Activated CD4-positive, alpha-beta T cell treated with anti-CD3 and anti-CD28 coated beads, Interleukin-2, Interleukin-6, amounts not matched to agents 100 ng/mL and 50 ng/mL, durations not matched to agents 16 hours and 8 hours (primary cell): ENCODE results near the gene RPL13.
A peak's percentile ranks its signal among the peaks of the same experiment; 100 is the strongest.
"Not testable (repeated sequence)": the region's sequence is repeated elsewhere in the genome, so short reads cannot be mapped to it uniquely, and the experiment has no call there.

Experiments
- DNase-seq: peaks from one replicate; pipeline ENCODE4 v3.0.0-alpha.2; 2020

Gene RPL13

DNA sequence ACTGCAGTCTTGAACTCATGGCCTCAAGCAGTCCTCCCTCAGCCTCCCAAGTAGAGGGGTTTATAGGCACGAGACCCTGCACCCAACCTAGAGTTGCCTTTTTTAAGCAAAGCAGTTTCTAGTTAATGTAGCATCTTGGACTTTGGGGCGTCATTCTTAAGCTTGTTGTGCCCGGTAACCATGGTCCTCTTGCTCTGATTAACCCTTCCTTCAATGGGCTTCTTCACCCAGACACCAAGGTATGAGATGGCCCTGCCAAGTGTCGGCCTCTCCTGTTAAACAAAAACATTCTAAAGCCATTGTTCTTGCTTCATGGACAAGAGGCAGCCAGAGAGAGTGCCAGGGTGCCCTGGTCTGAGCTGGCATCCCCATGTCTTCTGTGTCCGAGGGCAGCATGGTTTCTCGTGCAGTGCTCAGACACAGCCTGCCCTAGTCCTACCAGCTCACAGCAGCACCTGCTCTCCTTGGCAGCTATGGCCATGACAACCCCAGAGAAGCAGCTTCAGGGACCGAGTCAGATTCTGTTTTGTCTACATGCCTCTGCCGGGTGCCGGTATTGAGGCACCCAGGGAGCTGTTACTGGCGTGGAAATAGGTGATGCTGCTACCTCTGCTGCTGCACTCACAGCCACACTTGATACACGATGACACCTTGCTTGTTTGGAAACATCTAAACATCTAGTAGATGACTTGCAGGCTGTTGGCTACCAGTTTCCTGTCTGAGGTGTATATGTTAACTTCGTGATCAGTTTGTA is 3.3 kb downstream of the RPL13 start:
- peak; percentile 32 for DNase-seq

DNA sequence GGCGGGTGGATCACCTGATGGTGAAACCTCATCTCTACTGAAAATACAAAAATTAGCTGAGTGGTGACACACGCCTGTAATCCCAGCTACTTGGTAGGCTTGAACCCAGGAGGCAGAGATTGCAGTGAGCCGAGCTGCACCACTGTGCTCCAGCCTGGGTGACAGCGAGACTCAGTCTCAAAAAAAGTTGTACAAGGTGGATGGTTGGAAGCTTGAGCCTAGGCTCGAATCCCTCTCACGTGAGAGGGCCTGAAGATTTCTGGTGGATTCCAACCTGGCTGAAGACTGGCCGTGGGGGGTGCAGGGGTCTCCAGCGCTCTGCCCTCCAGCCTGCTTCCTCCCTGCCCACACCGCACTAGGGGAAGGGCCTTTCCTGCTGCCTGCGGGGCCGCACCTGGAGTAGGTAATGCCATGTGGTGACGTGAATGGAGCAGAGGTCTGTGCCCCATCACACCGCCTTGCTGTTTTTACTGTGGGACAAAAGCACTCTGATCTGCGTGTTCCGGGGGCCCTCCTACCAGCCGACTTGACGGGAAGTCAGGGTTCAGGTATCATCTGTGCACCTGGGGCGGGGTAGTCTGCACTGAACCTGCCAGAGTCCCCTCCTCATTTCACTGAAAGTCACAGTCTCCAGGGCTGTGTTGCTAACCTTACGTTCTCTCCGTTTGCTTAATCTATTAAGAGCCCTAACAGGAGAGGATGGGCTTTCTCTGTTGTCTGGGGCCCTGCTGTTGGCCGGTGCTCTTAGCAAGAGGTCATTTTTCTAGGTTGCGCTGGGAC is 4.2 kb downstream of the RPL13 start:
- DNase-seq: no peak

DNA sequence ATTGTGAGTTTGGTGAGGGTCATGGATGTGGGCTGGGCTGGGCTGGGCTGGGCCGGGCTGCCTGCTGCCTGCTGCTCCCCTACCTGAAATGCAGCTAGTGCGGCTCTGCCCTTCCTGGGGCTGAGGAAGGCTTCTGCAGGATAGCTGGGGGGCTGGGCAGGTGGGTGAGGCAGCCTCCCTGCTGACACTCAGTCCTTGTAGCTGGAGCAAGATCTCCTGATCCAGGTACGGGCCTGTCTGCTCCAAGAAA is 4.7 kb downstream of the RPL13 start:
- DNase-seq: no peak

DNA sequence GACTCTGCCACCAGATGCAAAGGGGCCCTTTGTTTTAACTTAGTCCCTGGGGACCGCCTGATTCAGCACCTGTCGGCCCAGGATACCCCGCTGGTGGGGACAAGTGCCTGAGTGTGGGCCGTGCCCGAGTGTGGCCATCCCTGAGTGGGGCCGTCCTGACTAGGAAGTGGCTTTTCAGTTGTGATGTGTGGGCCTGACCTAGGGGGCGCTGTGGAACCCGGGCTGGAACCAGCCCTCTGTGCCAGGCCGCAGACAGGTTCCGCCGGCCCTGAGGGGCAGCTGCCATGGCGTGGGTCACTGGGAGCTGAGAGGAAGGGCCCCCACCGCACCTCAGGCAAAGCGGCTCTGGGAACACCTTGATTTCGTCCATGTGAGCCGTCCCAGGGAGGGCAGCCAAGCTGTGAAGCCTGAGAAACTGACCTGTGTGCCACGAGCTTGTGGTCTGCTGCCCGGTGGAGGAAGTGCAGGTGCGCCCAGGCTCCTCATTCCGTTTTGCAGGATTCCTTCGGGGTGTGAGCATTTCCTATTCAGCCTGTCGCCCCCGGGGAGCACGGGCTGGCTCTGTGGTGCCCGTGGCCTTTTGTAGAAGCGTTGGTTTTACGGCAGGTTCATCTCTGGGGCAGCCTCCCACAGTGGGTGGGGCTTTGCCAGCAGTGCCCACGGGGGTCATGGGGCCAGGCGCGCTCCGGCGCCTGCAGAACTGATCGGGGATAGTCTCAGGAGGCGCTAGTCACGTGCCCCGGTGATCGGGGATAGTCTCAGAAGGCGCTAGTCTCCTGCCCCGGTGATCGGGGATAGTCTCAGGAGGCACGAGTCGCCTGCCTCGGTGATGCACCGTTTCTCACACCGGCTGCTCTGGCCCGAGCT is 5.3 kb downstream of the RPL13 start:
- DNase-seq: peak; percentile 83

DNA sequence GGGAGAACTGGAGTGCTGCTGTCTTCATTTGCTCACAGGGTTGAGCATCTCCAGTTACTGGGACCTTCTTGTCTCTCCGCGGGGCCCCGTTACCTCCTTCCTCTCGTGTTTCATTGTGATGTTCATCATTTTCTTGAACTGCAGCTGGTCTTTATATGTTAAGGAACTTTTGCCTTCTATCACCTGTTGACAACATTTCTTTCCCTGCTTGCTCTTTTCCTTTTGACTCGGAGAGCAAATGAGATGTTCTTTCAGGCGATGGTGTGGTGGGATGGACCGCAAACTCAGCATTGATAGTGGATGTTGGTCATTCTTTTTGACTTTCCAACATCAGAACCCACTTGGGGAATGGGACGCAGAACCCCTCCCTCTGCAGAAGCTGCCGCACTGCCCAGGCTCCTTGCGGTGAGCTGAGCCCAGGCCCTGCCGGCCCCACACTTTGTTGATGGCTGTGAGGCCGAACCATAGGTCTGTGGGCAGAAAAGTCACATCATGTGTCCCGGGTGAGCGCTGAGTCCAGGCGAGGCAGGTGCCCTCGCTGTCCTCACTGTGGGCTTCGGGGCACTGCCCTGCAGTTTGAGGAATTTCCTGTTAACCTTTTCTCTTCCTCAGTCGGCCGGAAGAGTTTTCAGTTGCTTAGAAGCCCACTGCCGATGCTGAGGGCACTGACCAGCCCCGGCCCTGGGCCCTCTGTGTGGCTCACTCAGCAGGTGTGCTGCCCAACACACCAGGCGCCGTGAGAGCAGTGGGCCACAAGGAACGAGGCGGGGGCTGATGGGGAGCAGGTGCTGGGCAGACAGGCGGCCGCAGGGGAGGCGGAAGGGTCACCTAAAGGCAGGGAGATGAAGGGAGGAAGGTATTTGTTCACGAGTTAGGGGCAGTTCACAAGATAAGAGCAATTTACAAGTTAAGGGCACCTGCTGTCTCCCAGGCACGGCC is 7.4 kb downstream of the RPL13 start:
- DNase-seq: no peak

DNA sequence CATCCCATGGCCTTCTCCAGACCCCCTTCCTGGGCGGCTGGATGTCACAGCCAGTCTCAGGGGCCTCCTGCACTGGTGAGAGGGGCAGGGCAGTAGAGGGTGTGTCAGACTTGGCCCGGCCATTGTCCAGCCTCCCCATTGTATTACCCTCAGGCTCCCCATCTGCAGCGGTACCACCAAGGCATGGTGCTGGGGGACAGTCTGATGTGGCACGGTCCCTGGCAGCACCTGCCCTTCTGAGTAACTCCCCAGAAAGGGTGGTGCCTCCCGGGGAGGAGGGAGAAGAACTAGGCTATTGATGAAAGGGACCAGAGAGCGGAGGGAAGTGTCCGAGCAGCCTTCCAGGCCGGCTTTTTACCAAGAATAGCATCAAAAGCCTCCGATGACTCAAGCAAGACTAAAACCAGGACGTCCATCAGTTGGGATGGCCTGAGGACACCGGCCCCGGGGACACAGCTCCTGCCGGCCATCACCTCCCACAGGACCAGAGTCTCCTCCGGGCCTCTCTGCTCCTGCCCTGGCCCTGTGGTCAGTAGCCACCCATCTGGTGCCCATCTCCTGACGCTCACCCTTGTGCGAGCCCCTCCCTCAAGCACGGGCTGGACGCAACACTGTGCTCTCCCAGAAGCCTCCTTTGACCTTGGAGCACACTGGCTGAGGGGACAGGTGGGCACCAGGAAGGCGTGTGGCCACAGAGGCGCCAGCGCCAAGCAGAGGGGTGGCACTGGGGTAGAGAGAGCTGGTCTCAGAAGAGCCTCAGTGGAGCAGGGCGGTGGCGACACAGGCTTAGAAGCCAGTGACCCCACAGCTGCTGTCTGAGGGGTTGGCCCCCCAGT is 9.2 kb downstream of the RPL13 start:
- no peak for DNase-seq

DNA sequence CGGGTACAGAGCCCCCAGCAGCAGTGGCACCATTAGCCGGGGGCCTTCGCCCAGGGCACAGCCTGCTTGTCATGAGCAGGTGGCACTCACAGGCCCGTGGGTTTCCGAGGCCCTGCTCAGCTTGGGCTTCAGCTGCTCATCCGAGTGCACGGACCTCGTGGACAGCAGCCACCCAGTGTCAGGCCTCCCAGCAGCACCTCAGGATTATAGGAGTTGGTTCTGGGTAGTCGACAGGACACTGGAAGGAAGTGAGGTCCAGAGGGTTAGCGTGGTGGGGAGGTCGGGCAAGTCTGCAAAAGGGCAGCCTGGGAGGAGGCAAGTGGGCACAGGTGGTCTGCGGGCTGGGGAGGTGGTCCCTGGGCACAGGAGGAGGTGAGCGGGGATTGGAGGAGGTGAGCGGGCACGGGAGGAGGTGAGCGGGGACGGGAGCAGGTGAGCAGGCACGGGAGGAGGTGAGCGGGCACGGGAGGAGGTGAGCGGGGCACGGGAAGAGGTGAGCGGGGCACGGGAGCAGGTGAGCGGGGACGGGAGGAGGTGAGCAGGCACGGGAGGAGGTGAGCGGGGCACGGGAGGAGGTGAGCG is 10.0 kb downstream of the RPL13 start:
- DNase-seq: no peak

DNA sequence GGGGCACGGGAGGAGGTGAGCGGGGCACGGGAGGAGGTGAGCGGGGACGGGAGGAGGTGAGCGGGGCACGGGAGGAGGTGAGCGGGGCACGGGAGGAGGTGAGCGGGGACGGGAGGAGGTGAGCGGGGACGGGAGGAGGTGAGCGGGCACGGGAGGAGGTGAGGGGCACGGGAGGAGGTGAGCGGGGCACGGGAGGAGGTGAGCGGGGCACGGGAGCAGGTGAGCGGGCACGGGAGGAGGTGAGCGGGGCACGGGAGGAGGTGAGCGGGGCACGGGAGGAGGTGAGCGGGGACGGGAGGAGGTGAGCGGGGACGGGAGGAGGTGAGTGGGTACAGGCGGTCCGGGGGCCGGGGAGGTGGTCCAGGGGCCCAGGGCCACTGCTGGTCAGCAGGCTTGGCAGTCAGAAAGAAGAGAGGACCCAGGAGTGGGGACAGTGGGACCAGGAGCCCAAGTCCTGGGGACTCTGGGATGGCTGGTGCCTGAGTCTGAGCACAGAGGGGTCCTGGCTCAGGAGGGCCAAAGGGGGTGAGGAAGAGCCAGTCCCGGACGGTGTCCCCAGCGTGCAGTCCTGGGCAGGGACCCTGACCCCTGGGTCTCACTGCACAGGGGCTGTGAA is 10.6 kb downstream of the RPL13 start:
- DNase-seq: not testable (repeated sequence)

DNA sequence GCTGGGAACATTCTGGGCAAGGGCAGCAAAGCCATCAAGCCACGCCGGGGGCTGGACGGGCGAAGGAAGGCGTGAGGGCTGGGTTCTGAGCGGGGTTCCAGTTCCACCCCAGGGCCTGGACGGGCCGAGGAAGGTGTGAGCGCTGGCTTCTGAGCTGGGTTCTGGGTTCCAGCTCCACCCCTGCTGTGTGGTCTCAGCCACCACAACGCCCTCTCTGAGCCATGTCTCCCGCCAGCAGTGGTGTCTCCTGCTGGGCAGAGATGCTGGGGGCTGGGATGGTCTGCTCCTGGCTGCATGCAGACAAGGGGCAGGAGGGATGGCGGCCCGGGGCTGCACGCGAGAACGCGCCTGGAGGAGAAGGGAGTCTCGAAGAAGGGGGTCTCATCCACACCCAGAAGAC is 11.2 kb downstream of the RPL13 start:
- no peak for DNase-seq

DNA sequence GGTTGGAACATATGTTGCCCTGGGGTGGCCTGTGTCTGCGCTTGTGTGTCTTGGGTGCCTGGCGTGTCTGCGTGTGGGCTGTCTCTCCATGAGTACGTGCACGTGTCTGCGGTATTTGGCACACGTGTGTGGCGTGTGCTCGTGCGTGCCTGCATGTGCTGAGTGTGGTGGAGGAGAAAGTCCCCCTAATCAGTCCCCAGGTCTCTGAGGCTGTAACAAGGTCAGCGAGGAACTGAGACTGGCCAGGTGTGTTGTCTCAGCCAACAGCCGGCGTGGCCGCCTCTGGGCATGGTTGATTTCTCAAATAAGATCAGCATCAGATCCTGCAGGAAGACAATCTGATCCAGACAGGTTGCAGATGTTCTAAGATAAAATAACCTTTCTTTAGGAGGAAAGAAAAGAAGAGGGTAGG is 11.6 kb downstream of the RPL13 start:
- no peak for DNase-seq

DNA sequence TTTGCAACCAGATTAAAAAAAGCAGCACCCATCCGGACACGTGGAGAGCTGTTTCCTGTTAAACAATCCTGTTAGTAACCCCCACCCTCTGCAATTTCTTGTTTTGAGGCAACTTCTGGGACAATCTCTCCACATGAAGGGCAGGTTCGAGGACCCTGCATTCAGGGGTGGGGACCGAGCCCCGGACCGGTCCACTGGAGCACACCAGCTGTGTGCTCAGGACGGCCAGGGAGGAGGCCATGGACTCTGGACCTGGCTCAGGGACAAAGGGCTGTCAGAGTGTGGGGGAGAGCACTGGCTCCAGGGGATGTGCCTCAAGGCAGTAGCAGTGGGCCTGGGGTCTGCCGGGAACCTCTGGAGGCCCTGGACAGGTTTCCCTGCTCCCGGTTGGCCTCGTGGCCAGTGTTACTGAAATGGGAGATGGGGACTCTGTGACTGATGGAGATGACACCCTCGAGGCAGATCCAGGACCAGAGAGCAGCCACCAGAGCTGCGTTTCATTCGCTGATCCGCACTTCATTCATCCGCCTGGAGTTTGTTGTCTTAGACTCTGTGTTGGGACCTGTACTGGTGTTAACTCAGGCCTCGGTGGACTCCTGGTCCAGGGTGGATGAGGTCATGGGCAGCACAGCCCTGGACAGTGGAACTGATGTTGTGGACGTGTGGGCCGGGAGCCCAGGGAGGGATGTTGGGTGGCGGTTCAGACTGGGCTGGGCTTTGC is 12.2 kb downstream of the RPL13 start:
- no peak for DNase-seq

DNA sequence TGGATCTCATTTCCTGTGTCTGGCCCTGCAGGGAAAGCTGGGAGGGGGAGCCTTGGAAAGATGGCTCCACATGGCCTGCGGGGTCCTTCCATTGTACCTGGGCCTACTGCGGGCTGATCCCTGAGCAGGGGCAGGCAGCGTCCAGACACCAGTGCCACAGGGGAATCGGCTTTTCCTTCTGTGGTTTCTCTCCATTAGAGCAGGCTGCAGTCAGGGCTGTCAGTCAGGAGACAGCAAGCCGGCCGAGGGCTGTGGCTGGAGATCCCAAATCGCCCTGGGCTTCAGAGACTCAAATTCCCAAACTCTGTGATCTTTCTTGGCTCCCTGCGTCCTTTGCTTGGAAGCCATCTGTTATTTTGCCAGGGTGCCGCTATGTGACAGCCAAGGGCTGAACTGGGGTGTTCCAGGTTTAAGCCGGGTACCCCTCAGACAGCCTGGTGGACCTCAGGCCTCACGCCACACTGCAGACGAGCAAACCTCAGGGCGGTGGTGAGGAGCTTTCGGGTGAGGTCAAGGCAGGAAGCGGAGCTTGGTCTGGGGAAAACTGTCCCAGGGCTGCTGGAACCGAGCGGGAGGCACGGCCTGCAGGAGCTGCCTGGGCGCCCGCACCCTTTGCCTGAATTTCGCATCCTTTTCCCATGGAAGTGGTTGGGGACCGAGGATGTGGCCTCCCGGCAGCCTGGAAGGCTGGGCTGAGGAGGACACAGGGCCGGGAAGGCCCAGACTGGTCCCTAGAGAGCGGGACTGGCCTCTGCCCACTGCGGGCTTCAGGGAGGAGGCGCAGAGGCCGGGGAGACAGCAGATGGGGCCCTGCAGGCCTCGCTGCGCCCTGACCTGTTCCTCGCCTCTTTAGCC is 13.6 kb downstream of the RPL13 start:
- no peak for DNase-seq

DNA sequence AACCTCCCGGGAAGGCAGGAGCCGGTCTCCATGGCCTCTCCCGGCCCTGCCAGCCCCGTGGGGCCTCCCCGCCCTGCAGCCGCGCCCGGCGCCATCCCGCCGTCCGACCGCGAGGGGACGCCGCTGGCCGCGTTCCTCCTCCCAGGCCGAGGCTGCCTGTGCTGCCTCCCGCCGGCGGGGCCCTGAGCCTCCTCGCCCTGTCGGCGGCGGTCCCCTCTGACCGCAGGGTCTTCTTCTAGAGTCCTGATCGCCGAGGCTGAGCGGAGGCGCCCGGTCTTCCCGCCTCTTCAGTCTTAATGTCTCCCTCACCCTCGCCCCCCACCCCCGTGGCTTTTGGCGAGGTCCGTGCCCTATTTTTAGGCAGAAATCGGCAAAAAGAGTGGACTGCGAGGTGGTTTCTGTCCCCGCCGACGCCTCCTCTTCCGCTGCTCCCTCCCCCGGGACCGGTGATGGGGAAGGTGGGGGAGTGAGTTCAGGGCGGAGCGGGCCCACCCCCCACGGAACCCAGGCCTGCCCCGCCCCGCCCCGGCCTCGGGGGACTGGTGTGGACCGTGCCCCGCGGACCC is 14.3 kb downstream of the RPL13 start:
- DNase-seq: peak; percentile 71

DNA sequence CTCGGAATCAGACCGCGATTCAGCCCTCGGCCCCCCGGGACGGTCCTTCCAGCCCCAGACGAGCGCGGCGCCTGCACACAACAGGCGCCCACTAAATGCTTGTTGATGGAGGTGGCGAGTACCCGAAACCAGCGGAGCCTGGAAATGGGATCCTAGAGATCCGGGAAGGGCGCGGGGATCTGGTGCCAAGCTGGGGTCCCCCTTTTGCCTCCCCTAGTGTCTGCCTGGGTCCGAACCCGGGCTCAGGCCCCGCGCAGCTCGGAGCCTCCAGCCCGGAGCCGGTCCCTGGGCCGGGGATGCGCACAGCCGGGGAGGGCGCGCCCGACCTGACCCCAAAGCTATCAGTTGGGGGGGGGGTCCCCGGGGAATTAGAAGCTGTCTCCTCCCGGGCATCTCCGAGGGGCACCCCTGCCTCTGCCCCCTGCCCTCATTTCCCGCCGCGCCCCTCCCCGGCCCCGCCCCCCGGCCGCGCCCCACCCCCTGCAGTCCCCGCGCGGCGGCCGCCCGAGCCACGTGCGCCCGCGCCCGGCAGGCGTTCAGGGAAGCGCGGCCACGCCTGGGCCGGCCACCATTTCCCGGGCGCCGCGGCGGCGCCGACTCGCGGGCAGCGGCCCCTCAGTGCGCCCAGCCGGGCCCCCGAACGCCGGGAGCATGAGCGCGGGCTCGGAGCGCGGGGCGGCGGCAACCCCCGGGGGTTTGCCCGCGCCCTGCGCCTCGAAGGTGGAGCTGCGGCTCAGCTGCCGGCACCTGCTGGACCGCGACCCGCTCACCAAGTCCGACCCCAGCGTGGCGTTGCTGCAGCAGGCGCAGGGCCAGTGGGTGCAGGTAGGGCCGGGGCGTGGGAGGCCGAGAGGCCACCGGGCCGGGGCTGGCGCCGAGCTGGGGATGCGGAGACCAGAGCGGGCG is 15.0 kb downstream of the RPL13 start, which contains the start of gene CPNE7:
CPNE7 (plus strand) TSS at position 512 of the 906 bp plus-strand sequence; CDS start at position 652, 140 bp downstream.
- DNase-seq: no peak

DNA sequence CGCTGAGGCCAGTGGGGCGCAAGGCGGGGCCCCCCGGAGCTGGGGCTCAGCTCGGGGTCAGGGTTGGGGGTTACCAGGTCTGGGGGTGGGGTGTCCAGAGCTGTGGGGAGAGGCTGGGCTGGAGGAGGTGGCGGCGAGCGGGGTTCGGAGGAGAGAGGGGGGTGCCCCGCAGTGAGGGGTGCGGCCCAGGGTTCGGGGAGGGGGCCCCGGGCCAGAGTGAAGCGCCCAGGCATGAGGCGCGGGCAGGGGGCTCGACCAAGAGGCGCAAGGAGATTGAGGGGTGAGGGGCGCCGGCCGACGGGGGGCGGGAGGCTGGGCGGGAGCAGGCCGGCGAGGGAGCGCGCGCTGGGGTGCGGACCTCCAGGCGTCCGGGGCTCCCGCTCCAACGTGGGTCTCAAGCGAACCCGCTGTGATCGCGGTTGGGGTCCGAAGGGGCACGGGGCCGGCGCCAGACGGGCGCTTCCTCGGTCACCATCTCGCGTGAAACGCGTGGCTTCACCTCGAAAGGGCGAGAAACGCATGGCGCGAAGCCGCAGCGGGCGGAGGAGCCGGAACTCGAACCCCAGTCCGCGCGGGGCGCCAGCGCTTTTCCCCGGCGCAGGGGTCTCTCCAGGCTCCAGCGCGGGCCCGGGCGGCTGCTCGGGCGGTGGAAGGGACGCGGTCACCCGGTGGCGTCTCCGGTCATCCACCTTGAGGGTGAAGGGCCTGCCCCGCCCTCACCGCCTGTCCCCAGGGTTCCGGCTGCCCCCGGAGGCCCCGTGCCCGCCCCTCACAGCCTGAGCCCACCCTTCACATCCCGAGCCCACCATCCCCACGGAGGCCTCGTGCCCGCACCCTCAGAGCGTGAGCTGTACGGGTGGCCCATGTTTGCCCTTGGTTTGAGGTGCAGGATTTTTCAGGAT is 15.9 kb downstream of the RPL13 start:
- DNase-seq: no peak

DNA sequence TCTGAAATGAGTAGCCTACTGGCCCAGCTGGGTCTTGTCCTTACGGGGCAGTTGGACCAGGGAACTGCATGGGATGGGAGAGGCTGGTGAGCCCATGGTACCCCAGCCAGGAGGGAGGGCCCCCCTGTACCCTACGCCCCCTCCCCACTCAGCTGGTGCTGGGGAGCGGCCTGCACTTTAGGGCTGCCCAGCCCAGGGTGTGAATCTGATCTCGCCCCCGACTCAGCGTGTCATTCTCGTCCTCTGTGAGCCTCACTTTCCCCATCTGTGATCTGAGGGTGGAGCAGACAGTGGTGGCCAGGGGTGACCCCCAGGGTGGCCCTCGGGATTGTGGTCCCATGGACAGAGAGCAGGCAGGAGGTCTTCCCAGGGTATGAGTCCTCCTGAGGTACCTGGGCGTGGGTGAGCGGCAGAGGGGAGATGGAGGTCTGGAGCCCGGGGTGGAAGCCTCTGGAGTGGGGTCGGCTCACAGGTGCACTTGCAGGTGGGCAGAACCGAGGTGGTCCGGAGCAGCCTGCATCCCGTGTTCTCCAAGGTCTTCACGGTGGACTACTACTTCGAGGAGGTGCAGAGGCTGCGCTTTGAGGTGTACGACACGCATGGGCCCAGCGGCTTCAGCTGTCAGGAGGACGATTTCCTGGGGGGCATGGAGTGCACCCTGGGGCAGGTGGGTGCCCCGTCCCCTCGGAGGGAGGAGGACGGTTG is 16.7 kb downstream of the RPL13 start:
- no peak for DNase-seq
